ENCODE data around the gene GRM1. TPM values are rescaled to one million over a fixed set of nuclear protein-coding genes. Genes with fewer than 3 reads are reported as not detected.

Gene GRM1
- total and polyA plus RNA-seq, 2 experiments from 2014 or later: 0.29 to 0.63 TPM

DNA sequence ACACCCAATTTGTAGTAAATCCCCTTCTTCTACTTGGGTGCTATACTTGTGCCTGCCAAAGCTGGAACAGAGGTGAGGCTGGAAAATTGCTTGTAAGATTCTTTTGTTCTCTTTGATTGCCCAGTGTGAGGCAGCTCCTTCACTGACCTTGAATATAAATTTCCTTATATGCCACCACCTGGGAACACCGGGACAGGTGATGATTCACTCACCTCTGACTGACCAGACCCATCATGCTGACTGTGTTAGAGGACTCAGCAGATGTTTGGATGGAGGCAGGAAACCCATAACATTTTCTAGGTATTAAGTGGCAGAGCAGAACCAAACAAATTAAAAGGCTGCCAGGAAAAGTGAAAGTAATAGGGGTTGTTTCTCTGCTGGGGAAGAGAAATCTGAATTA lies 120.9 kb downstream of the GRM1 start:
- peak overlapping the region; percentile 83 for H3K27ac Mint-ChIP-seq
- H4K20me1 ChIP-seq (replicated peaks; ENCODE audit: insufficient read depth): no peaks in the 10 kb centered on the region
- H3K9me2 ChIP-seq (ENCODE audit: insufficient read depth): peaks cover 11% of the 10 kb centered on the region; the same call in 1 of the 2 replicates
- TF ChIP-seq ZNF462 (CRISPR knock-in tag; IDR thresholded peaks at IDR 0.05) (no peak), EZH2 (IDR thresholded peaks at IDR 0.05; ENCODE audit: low read depth, unreplicated experiment) (no peak), STAT1 (IDR thresholded peaks at IDR 0.05; ENCODE audit: unreplicated experiment) (no peak), CREB1 (CRISPR knock-in tag; IDR thresholded peaks at IDR 0.05; ENCODE audit: low read depth) (no peak), JUNB (IDR thresholded peaks at IDR 0.05; ENCODE audit: unreplicated experiment) (no peak), POLR2AphosphoS5 (IDR thresholded peaks at IDR 0.05; ENCODE audit: low read depth) (no peak), ZNF331 (CRISPR knock-in tag; IDR thresholded peaks at IDR 0.05; ENCODE audit: low read depth) (no peak), NANOG (IDR thresholded peaks at IDR 0.05; ENCODE audit: borderline replicate concordance) (no peak), REST (IDR thresholded peaks at IDR 0.05; ENCODE audit: unreplicated experiment) (no peak), ZNF114 (CRISPR knock-in tag; IDR thresholded peaks at IDR 0.05) (no peak), EZH2phosphoT487 (IDR thresholded peaks at IDR 0.05; ENCODE audit: unreplicated experiment) (no peak)
- TF ChIP-seq, protein P1, sequence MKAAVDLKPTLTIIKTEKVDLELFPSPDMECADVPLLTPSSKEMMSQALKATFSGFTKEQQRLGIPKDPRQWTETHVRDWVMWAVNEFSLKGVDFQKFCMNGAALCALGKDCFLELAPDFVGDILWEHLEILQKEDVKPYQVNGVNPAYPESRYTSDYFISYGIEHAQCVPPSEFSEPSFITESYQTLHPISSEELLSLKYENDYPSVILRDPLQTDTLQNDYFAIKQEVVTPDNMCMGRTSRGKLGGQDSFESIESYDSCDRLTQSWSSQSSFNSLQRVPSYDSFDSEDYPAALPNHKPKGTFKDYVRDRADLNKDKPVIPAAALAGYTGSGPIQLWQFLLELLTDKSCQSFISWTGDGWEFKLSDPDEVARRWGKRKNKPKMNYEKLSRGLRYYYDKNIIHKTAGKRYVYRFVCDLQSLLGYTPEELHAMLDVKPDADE (IDR thresholded peaks at IDR 0.05): no peak
- TF ChIP-seq, protein P2, sequence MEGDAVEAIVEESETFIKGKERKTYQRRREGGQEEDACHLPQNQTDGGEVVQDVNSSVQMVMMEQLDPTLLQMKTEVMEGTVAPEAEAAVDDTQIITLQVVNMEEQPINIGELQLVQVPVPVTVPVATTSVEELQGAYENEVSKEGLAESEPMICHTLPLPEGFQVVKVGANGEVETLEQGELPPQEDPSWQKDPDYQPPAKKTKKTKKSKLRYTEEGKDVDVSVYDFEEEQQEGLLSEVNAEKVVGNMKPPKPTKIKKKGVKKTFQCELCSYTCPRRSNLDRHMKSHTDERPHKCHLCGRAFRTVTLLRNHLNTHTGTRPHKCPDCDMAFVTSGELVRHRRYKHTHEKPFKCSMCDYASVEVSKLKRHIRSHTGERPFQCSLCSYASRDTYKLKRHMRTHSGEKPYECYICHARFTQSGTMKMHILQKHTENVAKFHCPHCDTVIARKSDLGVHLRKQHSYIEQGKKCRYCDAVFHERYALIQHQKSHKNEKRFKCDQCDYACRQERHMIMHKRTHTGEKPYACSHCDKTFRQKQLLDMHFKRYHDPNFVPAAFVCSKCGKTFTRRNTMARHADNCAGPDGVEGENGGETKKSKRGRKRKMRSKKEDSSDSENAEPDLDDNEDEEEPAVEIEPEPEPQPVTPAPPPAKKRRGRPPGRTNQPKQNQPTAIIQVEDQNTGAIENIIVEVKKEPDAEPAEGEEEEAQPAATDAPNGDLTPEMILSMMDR (conservative IDR thresholded peaks at IDR 0.05; ENCODE audit: low read depth in 2 of 2): no peak
- no peaks in the 10 kb centered on the region for H3F3A ChIP-seq (replicated peaks; ENCODE audit: low read depth)
- no peaks in the 10 kb centered on the region for H3K36me3 Mint-ChIP-seq (ENCODE audit: low read depth)
- peak; percentile 5 for DNase-seq (ENCODE audit: low spot score)
- H3K27me3 Mint-ChIP-seq (ENCODE audit: insufficient read depth, low read depth, poor library complexity): no peaks in the 10 kb centered on the region
- H2AFZ ChIP-seq: peak overlapping the region; percentile 4; the same call in 1 of the 2 replicates
- H3K36me3 ChIP-seq (ENCODE audit: insufficient read depth): no peaks in the 10 kb centered on the region
- no peaks in the 10 kb centered on the region for H3K79me2 ChIP-seq (replicated peaks; ENCODE audit: insufficient read depth)
- H3K4me1 Mint-ChIP-seq: peaks cover 17% of the 10 kb centered on the region
- no peak overlapping the region for H3K4me2 ChIP-seq
- no peak overlapping the region for H3K4me3 Mint-ChIP-seq
- H3K27ac ChIP-seq (ENCODE audit: low read depth): no peak overlapping the region
- H3K4me1 ChIP-seq (ENCODE audit: insufficient read depth): peaks cover 9% of the 10 kb centered on the region
- no peaks in the 10 kb centered on the region for H3K9me3 Mint-ChIP-seq
- ATAC-seq: peak; percentile 54; the same call in 2 of the 3 replicates
- H3K4me3 ChIP-seq: no peak overlapping the region
- H3K27me3 ChIP-seq (ENCODE audit: insufficient read depth): no peaks in the 10 kb centered on the region
